Uterus (tissue), 2 donors: ENCODE data around the gene DNAH8.

Source experiments
- CTCF ChIP-seq, 4 experiments: fragments of 200-600 bp in 2 of 4; fragments of 450-650 bp in 2 of 4; sonication (generic) in 2 of 4; IDR thresholded peaks; one replicate each; pipeline ENCODE4 v1.5.1; 2016 to 2019; ENCODE audit warnings: antibody characterized with exemption in 4 of 4, mild to moderate bottlenecking in 2 of 4, moderate library complexity in 1 of 4
- POLR2A ChIP-seq, 2 donors: fragments of 450-650 bp; IDR thresholded peaks; one replicate each; pipeline ENCODE4 v1.6.1; 2016; ENCODE audit warnings: antibody characterized with exemption in 2 of 2, mild to moderate bottlenecking in 1 of 2, moderate library complexity in 1 of 2

- TF ChIP-seq CTCF (IDR thresholded peaks at IDR 0.05) (no peak), POLR2A (IDR thresholded peaks at IDR 0.05) (no peak)
These were observed 167.0 kb downstream of the DNAH8 start for GRCh38 chr6:38882157-38882556.
